Measurements from ENCODE around the gene PATE1.

Gene PATE1

DNA sequence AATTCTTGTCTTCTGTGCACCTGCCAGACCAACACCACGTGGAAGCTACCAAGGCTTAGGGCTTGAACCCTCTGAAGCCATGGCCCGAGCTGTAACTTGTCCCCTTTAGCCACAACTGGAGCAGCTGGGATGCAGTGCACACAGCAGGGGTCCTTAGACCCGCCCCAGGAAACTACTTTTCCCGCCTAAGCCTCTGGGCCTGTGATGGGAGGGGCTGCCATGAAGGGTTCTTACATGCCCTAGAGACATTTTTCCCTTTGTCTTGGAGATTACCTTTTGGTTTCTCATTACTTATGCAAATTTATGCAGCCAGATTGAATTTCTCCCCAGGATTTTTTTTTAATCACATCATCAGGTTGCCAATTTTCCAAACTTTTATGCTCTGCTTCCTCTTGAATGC is 51.6 kb downstream of the PATE1 start:
- no peak for DNase-seq
